ENCODE results near the gene PPP1R1B. TPM values are rescaled to one million over a fixed set of nuclear protein-coding genes. Genes with fewer than 3 reads are reported as not detected.

Gene PPP1R1B
- total and polyA plus RNA-seq, 2 donors (not counting 1 experiment from before 2014, with no cell fraction given), result not detected

DNA sequence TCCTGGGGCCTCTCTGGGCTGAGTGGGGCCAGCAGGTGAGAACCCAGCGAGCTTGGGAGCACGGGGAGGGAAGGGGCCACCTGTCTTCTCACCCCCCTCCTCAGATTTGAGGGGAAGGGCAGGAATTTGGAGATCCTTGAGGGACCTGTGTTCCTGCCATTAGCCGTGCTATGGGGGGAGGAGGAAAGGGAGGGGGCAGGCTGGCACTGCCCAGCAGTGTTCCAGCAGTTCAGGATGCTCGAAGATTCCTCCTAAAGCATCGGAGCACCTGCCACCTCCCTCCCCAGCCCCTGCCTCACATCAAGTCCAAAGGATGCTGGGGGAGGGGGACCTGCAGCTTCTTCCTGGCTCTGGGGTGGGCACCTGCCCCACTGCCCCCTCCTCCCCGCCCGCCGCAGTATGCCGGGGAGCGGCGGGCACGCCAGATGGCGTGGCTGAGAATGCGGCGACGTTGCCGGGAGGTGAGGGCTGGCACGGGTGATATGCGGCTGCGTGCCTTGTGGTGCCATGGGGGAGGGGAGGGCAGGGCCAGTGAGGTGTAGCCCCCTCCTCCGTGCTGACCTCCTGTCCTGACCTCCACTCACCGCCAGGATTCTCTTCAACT, 14.4 kb upstream of the PPP1R1B start:
- Histone ChIP-seq H3K4me1 (ENCODE audit: control insufficient read depth in 2 of 2, insufficient read depth in 2 of 2, low read length in 2 of 2) (peaks cover 1 to 15% of the 10 kb centered on the region in 2 donors), H3K9me3 (ENCODE audit: control extremely low read depth in 1 of 3, control insufficient read depth in 2 of 3, insufficient read depth in 1 of 3, low read length in 2 of 3) (peaks cover 0 to 15% (median 0%) of the 10 kb centered on the region in 3 donors), H4K20me1 (ENCODE audit: control insufficient read depth, insufficient read depth, low read length, poor library complexity, severe bottlenecking) (no peaks in the 10 kb centered on the region), H3K4me2 (replicated peaks; ENCODE audit: low read depth, low read length, poor library complexity, severe bottlenecking) (no peak overlapping the region), H3K79me2 (ENCODE audit: control insufficient read depth, insufficient read depth, low read length) (no peaks in the 10 kb centered on the region), H3K27me3 (replicated peaks in 1 of 4; ENCODE audit: control extremely low read depth in 1 of 4, control insufficient read depth in 3 of 4, insufficient read depth in 4 of 4, low read length in 3 of 4) (peaks cover 0 to 45% (median 20%) of the 10 kb centered on the region in 4 experiments), H3K27ac (ENCODE audit: low read length in 2 of 2) (no peak overlapping the region), H2AFZ (ENCODE audit: insufficient read depth, low read depth, low read length, poor library complexity, severe bottlenecking) (no peak overlapping the region), H3K4me3 (ENCODE audit: control extremely low read depth in 1 of 5, extremely low read depth in 1 of 5, insufficient read depth in 1 of 5, low read depth in 2 of 5, low read length in 4 of 5) (no peak overlapping the region), H3K9ac (ENCODE audit: low read length) (no peak overlapping the region), H3K36me3 (replicated peaks in 1 of 2; ENCODE audit: control extremely low read depth in 1 of 2, control insufficient read depth in 1 of 2, extremely low read depth in 1 of 2, insufficient read depth in 2 of 2, low read length in 1 of 2) (no peaks in the 10 kb centered on the region)
- CTCF ChIA-PET, result interaction anchor here (1.4 kb wide), 1 partner anchor 22 kb away, joined by 3 read pairs; no protein-coding TSS in a partner anchor
- TF ChIP-seq EZH2 (IDR thresholded peaks at IDR 0.05; ENCODE audit: borderline replicate concordance, insufficient read depth, low read depth, low read length, poor library complexity, severe bottlenecking) (no peak), CTCF (IDR thresholded peaks at IDR 0.05) (no peak)
- WGBS (ENCODE audit: insufficient coverage), result 85% methylated on average over 16 of the region's 22 CpGs
- H3K4me3 Mint-ChIP-seq, result no peak overlapping the region
- peaks cover 14% of the 10 kb centered on the region for H3K4me1 Mint-ChIP-seq
- POLR2A ChIA-PET, result no interaction called here
- no peak overlapping the region for H3K27ac Mint-ChIP-seq
- peaks cover 38% of the 10 kb centered on the region for H3K27me3 Mint-ChIP-seq
- intact Hi-C loops (cut with micrococcal nuclease), result no loop called here
- DNase-seq (no peak), ATAC-seq (ENCODE audit: low read depth) (no peak)
- no peaks in the 10 kb centered on the region for H3K9me3 Mint-ChIP-seq (ENCODE audit: insufficient read depth)

GRCh38 chr17:39612935-39613464, 13.8 kb upstream of the PPP1R1B start:
- H3K4me3 Mint-ChIP-seq, result no peak overlapping the region
- WGBS (ENCODE audit: insufficient coverage), result 78% methylated on average over 7 of the region's 7 CpGs
- POLR2A ChIA-PET, result no interaction called here
- intact Hi-C loops (cut with micrococcal nuclease), result no loop called here
- H3K27me3 ChIP-seq (replicated peaks in 1 of 4; ENCODE audit: control extremely low read depth in 1 of 4, control insufficient read depth in 3 of 4, insufficient read depth in 4 of 4, low read length in 3 of 4), result peaks cover 0 to 40% (median 17%) of the 10 kb centered on the region in 4 experiments
- no peaks in the 10 kb centered on the region for H3K79me2 ChIP-seq (ENCODE audit: control insufficient read depth, insufficient read depth, low read length)
- peaks cover 13% of the 10 kb centered on the region for H3K4me1 Mint-ChIP-seq
- H3K27me3 Mint-ChIP-seq, result peaks cover 37% of the 10 kb centered on the region
- no peak overlapping the region for H2AFZ ChIP-seq (ENCODE audit: insufficient read depth, low read depth, low read length, poor library complexity, severe bottlenecking)
- no peak for ATAC-seq (ENCODE audit: low read depth)
- H3K27ac Mint-ChIP-seq, result no peak overlapping the region
- H3K4me2 ChIP-seq (replicated peaks; ENCODE audit: low read depth, low read length, poor library complexity, severe bottlenecking), result no peak overlapping the region
- no peak for TF ChIP-seq CTCF (IDR thresholded peaks at IDR 0.05)
- TF ChIP-seq EZH2 (IDR thresholded peaks at IDR 0.05; ENCODE audit: borderline replicate concordance, insufficient read depth, low read depth, low read length, poor library complexity, severe bottlenecking), result no peak
- no peak overlapping the region for H3K9ac ChIP-seq (ENCODE audit: low read length)
- peaks cover 0 to 11% of the 10 kb centered on the region in 2 donors for H3K4me1 ChIP-seq (ENCODE audit: control insufficient read depth in 2 of 2, insufficient read depth in 2 of 2, low read length in 2 of 2)
- no peak for DNase-seq
- no peaks in the 10 kb centered on the region for H3K36me3 ChIP-seq (replicated peaks in 1 of 2; ENCODE audit: control extremely low read depth in 1 of 2, control insufficient read depth in 1 of 2, extremely low read depth in 1 of 2, insufficient read depth in 2 of 2, low read length in 1 of 2)
- peaks cover 0 to 9% (median 0%) of the 10 kb centered on the region in 3 donors for H3K9me3 ChIP-seq (ENCODE audit: control extremely low read depth in 1 of 3, control insufficient read depth in 2 of 3, insufficient read depth in 1 of 3, low read length in 2 of 3)
- H3K27ac ChIP-seq (ENCODE audit: low read length in 2 of 2), result no peak overlapping the region
- CTCF ChIA-PET, result interaction anchor here (1.4 to 2.5 kb wide), 2 partner anchors 10 to 22 kb away, joined by 3 to 11 read pairs; no protein-coding TSS in a partner anchor
- H3K4me3 ChIP-seq (ENCODE audit: control extremely low read depth in 1 of 5, extremely low read depth in 1 of 5, insufficient read depth in 1 of 5, low read depth in 2 of 5, low read length in 4 of 5), result no peak overlapping the region
- no peaks in the 10 kb centered on the region for H4K20me1 ChIP-seq (ENCODE audit: control insufficient read depth, insufficient read depth, low read length, poor library complexity, severe bottlenecking)
- no peaks in the 10 kb centered on the region for H3K9me3 Mint-ChIP-seq (ENCODE audit: insufficient read depth)

Measured in B cell (primary cell).